SU-DHL-6 (cell line): Measurements from ENCODE around the gene DPP6.

Source experiments
- H2AFZ ChIP-seq: fragments of 200-600 bp; sonication (generic); 2 replicates; pipeline ENCODE4 v1.6.1; 2014; ENCODE audit warnings: low read depth, mild to moderate bottlenecking, moderate library complexity, mixed read lengths, antibody characterized with exemption, low read length; ENCODE audit not compliant: severe bottlenecking
- H3F3A ChIP-seq: fragments of 200-600 bp; shearing (Covaris generic); 2 replicates; pipeline ENCODE4 v1.6.0; 2016; ENCODE audit warnings: antibody characterized with exemption, mild to moderate bottlenecking; ENCODE audit not compliant: insufficient read depth
- H3K27ac ChIP-seq: fragments of 200-600 bp; sonication (generic); 2 replicates; pipeline ENCODE4 v1.5.1; 2016; ENCODE audit warnings: low read depth, mild to moderate bottlenecking, low read length, moderate library complexity, mixed read lengths
- H3K27me3 ChIP-seq: fragments of 200-600 bp; sonication (generic), shearing (Covaris generic); 2 replicates; pipeline ENCODE4 v1.6.0; 2014; ENCODE audit warnings: mild to moderate bottlenecking, low read length
- H3K36me3 ChIP-seq: fragments of 200-600 bp; sonication (generic); 2 replicates; pipeline ENCODE4 v1.6.1; 2014; ENCODE audit warnings: mild to moderate bottlenecking, low read length, mixed read lengths
- H3K4me2 ChIP-seq: fragments of 300-600, 200-600 bp; shearing (Covaris generic), sonication (generic); 2 replicates; pipeline ENCODE4 v1.6.0; 2014; ENCODE audit warnings: low read length, low read depth, mild to moderate bottlenecking; ENCODE audit not compliant: poor library complexity, severe bottlenecking
- H3K4me3 ChIP-seq: fragments of 200-600 bp; sonication (generic); 2 replicates; pipeline ENCODE4 v1.5.1; 2014; ENCODE audit warnings: antibody characterized with exemption, low read length, mild to moderate bottlenecking, mixed read lengths; ENCODE audit not compliant: insufficient read depth, poor library complexity, severe bottlenecking
- H3K79me2 ChIP-seq: fragments of 200-600 bp; sonication (generic); 2 replicates; pipeline ENCODE4 v1.6.1; 2014; ENCODE audit warnings: mild to moderate bottlenecking, low read length, moderate library complexity; ENCODE audit not compliant: insufficient read depth
- H3K9ac ChIP-seq: fragments of 200-600 bp; sonication (generic); 2 replicates; pipeline ENCODE4 v1.7.0; 2014; ENCODE audit warnings: mild to moderate bottlenecking, low read length
- H3K9me2 ChIP-seq: fragments of 200-600 bp; sonication (generic); replicated peaks from 2 replicates; pipeline ENCODE4 v1.6.1; 2014; ENCODE audit warnings: low read length; ENCODE audit not compliant: insufficient read depth
- H3K9me3 ChIP-seq: fragments of 200-600 bp; sonication (generic); 2 replicates; pipeline ENCODE4 v1.6.1; 2014; ENCODE audit warnings: low read length, mixed read lengths; ENCODE audit not compliant: insufficient read depth
- H4K20me1 ChIP-seq: fragments of 200-600 bp; sonication (generic); 2 replicates; pipeline ENCODE4 v1.6.1; 2014; ENCODE audit warnings: low read depth, mild to moderate bottlenecking, antibody characterized with exemption, low read length, moderate library complexity, mixed read lengths
- CTCF ChIP-seq: fragments of 200-600 bp; sonication (generic); IDR thresholded peaks from one replicate; pipeline ENCODE4 v1.5.1; 2017; ENCODE audit warnings: antibody characterized with exemption, mild to moderate bottlenecking, low read length, moderate library complexity; ENCODE audit not compliant: insufficient read depth, poor library complexity, severe bottlenecking
- EZH2phosphoT487 ChIP-seq: fragments of 200-600 bp; sonication (generic), shearing (Covaris generic); conservative IDR thresholded peaks from 2 replicates; pipeline ENCODE4 v1.6.1; 2018; ENCODE audit warnings: mild to moderate bottlenecking, antibody characterized with exemption, low read length, moderate library complexity, mixed read lengths

The DPP6 gene

GRCh38 chr7:154844955-154845354 lies 792.8 kb downstream of the DPP6 start:
- Histone ChIP-seq H3K27me3 (no peaks in the 10 kb centered on the region), H3F3A (no peaks in the 10 kb centered on the region), H3K79me2 (no peaks in the 10 kb centered on the region), H4K20me1 (no peaks in the 10 kb centered on the region), H3K27ac (no peak overlapping the region), H2AFZ (no peak overlapping the region), H3K9me2 (no peaks in the 10 kb centered on the region), H3K4me2 (no peak overlapping the region), H3K9me3 (no peaks in the 10 kb centered on the region), H3K4me3 (no peak overlapping the region), H3K9ac (no peak overlapping the region), H3K36me3 (no peaks in the 10 kb centered on the region)
- no peak for TF ChIP-seq EZH2phosphoT487
- TF ChIP-seq CTCF, result no peak

GRCh38 chr7:154848464-154848863 lies 796.3 kb downstream of the DPP6 start:
- H2AFZ ChIP-seq, result no peak overlapping the region
- no peak overlapping the region for H3K4me2 ChIP-seq
- no peaks in the 10 kb centered on the region for H3K36me3 ChIP-seq
- no peak overlapping the region for H3K9ac ChIP-seq
- H3K9me3 ChIP-seq, result no peaks in the 10 kb centered on the region
- H3K27ac ChIP-seq, result no peak overlapping the region
- no peaks in the 10 kb centered on the region for H3K79me2 ChIP-seq
- H4K20me1 ChIP-seq, result no peaks in the 10 kb centered on the region
- H3K27me3 ChIP-seq, result no peaks in the 10 kb centered on the region
- no peaks in the 10 kb centered on the region for H3F3A ChIP-seq
- no peak overlapping the region for H3K4me3 ChIP-seq
- TF ChIP-seq EZH2phosphoT487 (no peak), CTCF (no peak)
- no peaks in the 10 kb centered on the region for H3K9me2 ChIP-seq

GRCh38 chr7:154852205-154852604 lies 800.0 kb downstream of the DPP6 start:
- Histone ChIP-seq H3K9me2 (no peaks in the 10 kb centered on the region), H3K27me3 (no peaks in the 10 kb centered on the region), H3K36me3 (no peaks in the 10 kb centered on the region), H3K79me2 (no peaks in the 10 kb centered on the region), H3K27ac (no peak overlapping the region), H3K9me3 (no peaks in the 10 kb centered on the region), H3F3A (no peaks in the 10 kb centered on the region), H3K9ac (no peak overlapping the region), H2AFZ (no peak overlapping the region), H4K20me1 (no peaks in the 10 kb centered on the region), H3K4me2 (no peak overlapping the region), H3K4me3 (no peak overlapping the region)
- no peak for TF ChIP-seq CTCF
- no peak for TF ChIP-seq EZH2phosphoT487
